Putamen (tissue), 1 donor: ENCODE measurements around the gene AFF3.
A peak's percentile ranks its signal among the peaks of the same experiment; 100 is the strongest.
"Not testable (repeated sequence)": the region's sequence is repeated elsewhere in the genome, so short reads cannot be mapped to it uniquely, and the experiment has no call there.

ENCODE experiments used
- DNase-seq: peaks from one replicate; pipeline ENCODE4 v3.0.0-alpha.2; 2016; ENCODE audit warnings: low spot score

Gene AFF3

GRCh38 chr2:100145893-100146656 lies 3.7 kb upstream of the AFF3 start:
- DNase-seq = no peak

GRCh38 chr2:100143286-100143685 lies 896 bp upstream of the AFF3 start:
- DNase-seq = no peak

GRCh38 chr2:100141906-100142305 lies 484 bp downstream of the AFF3 start:
- no peak for DNase-seq

- no peak for DNase-seq
Measured at GRCh38 chr2:100140582-100140981, 1.8 kb downstream of the AFF3 start.

- DNase-seq = peak; percentile 46
Measured at GRCh38 chr2:100137866-100138570, 4.4 kb downstream of the AFF3 start.

GRCh38 chr2:100137318-100137717 lies 5.1 kb downstream of the AFF3 start:
- no peak for DNase-seq

GRCh38 chr2:100136310-100136709 lies 6.1 kb downstream of the AFF3 start:
- DNase-seq = no peak

GRCh38 chr2:100135415-100135814 lies 7.0 kb downstream of the AFF3 start:
- no peak for DNase-seq

GRCh38 chr2:100130595-100131391 lies 11.6 kb downstream of the AFF3 start:
- DNase-seq = no peak

GRCh38 chr2:100126897-100127401 lies 15.4 kb downstream of the AFF3 start:
- DNase-seq = no peak

GRCh38 chr2:100126201-100126600 lies 16.2 kb downstream of the AFF3 start:
- DNase-seq = no peak

- no peak for DNase-seq
Measured at GRCh38 chr2:100125626-100126025, 16.8 kb downstream of the AFF3 start.

- DNase-seq = no peak
Measured at GRCh38 chr2:100124761-100125160, 17.6 kb downstream of the AFF3 start.

GRCh38 chr2:100121124-100121718 lies 21.2 kb downstream of the AFF3 start:
- no peak for DNase-seq

GRCh38 chr2:100119235-100119634 lies 23.2 kb downstream of the AFF3 start:
- DNase-seq = no peak

GRCh38 chr2:100113990-100114433 lies 28.4 kb downstream of the AFF3 start:
- DNase-seq = no peak

GRCh38 chr2:100110614-100111000 lies 31.8 kb downstream of the AFF3 start:
- no peak for DNase-seq

GRCh38 chr2:100109986-100110613 lies 32.3 kb downstream of the AFF3 start:
- no peak for DNase-seq

- not testable (repeated sequence) for DNase-seq
Measured at GRCh38 chr2:100108648-100109020, 33.8 kb downstream of the AFF3 start.

GRCh38 chr2:100107906-100108647 lies 34.3 kb downstream of the AFF3 start:
- no peak for DNase-seq

- DNase-seq = no peak
Measured at GRCh38 chr2:100107440-100107839, 35.0 kb downstream of the AFF3 start.
